ENCODE results near the gene MEX3C.

Gene MEX3C

DNA sequence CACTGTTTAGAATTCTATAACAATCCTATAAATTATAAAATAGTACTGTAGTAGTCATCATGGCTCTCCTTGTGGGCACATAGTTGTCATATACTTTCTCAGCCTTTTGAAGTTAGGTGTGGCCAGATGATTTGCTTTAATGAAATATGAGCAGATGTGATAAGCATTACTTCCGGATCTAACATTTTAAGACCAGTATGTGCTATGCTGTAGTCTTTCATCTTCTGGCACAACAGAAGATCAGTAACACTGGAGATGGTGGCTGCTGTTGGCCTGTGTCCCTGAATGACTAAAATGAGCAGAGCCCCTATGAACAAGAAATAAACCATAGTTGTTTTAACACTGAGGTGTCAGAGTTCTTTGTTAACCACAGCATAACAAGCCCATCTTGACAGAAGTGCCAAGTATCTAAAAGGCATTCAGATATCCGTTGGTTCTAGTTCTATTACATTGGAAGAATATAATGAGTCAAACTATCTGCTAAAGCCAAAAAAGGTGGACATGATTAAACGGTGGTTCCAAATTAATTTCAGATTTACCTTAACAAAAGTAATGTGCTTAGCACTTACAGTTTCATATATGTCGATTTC, 6.3 kb downstream of the MEX3C start:
- peak; percentile 75 for DNase-seq (ENCODE audit: low spot score)

DNA sequence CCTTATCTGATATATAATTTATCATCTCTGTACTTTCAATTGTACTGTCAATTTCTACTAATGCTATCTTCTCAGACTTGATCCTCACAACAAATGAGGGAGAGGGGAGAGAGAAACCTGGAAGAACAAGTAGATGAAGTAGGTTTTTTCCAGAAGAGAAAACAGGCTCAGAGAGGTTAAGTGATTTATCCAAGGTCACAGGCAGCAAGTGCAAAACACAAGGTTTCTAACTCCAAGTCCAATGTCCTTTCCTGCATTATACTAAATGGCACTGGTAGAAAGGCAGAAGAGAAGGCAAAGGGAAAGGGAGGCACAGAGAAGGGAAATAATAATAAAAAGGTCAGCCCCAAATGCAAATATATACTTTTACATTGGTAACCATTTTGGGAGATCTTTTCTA, 7.5 kb downstream of the MEX3C start:
- no peak for DNase-seq (ENCODE audit: low spot score)

DNA sequence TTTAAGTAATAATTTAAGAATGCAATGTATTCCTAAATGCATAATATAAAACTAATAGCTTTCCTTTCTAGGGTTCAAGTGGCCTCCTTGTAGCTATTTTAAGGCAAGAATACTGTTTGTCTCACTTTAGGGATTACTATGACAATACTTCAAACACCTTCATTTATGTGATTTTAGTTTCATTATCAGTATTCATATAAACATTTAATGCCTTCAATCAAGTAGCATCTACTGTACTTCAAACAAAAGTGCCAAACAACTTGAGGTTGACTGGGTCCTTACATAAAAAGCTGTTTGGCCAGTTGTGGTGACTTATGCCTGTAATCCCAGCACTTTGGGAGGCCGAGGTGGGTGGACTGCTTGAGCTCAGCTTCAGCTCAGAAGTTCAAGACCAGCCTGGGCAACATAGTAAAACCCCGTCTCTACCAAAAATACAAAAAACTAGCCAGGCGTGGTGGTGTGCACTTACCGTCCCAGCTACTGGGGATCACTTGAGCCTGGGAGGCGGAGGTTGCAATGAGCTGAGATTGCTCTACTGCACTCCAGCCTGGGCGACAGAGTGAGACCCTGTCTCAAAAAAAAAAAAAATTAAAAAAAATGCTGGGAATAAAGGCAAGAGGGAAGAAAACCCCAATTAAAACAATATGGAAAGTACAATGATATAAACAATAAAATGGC, 9.3 kb downstream of the MEX3C start:
- DNase-seq (ENCODE audit: low spot score), result no peak

DNA sequence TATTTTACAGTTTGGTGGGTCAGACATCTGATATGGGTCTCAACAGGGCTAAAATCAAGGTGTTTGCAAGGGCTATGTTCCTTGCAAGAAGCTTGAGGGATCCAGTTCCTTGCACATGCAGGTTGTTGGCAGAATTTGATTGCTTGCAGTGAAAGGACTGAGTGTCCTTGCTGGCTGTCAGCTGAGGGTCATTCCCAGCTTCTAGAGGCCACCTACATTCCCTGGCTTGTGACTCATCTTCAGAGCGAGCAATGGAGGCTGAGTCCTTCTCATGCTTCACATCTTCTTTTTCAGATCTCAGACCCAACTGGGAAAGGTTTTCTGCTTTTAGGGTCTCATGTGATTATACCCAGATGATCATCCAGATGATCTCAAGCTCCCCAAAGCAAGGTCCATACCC, 12.4 kb downstream of the MEX3C start:
- DNase-seq (ENCODE audit: low spot score), result no peak

DNA sequence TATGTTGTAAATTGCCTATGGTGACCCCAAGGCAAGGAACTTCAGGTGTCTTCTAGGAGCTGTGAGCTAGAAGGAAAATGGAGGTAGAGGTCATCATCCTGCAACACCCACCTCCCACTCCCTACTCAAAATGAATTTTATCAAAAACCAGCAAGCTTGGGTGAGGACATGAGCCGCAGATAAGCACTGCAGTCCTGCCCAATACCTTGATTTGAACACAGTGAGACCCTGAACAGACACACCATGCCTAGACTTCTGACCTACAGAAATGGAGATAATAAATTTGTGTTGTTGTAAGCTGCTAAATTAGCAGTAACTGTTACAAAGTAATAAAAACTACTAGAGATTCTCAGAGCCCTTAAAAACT, 13.4 kb downstream of the MEX3C start:
- DNase-seq (ENCODE audit: low spot score), result no peak

DNA sequence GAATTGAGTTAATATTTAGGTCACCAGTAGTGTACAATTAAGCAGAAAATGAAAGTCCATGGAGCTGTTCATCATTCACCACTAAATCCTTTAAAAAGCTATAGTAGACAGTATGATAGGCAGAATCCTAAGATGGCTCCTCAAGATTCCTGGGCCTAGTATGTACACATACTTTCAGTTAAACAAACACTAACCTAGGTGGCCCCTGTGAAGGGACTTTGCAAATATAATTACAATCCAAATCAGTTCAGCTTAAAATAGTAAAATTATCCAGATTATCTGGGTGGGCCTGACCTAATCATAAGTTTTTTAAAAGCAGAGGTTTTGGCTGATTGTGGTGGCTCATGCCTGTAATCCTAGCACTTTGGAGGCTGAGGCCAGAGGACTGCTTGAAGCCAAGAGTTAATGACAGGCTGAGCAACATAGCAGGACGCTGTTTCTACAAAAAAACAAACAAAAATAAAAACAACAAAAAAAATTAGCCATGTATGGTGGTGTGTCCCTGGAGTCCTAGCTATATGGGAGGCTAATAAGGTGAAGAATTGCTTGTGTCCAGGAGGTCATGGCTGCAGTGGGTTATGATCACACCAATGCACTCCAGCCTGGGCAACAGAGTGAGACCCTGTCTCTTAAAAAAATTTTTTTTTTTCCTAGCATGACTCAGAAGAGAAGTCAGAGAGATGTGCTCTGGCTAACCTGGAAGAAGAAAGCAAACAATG, 13.9 kb downstream of the MEX3C start:
- no peak for DNase-seq (ENCODE audit: low spot score)

DNA sequence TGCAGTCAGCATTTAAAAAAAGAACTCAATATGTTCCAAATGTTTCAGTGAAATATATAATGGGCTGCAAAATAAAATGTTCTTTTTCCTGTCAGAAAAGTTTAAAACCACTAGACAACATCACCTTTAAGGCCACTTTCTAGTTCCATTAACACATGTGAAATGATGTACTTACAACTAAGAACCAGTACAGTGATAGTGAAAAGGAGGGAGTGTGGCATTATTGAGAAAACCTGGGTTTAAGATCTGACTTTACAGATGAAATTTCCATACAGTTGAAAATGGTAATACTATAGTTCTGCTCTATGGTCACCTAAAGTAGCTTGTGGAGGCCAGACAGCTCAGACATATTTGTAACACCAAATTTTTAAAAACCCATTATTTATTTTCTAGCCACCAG, 14.7 kb downstream of the MEX3C start:
- DNase-seq (ENCODE audit: low spot score), result no peak

DNA sequence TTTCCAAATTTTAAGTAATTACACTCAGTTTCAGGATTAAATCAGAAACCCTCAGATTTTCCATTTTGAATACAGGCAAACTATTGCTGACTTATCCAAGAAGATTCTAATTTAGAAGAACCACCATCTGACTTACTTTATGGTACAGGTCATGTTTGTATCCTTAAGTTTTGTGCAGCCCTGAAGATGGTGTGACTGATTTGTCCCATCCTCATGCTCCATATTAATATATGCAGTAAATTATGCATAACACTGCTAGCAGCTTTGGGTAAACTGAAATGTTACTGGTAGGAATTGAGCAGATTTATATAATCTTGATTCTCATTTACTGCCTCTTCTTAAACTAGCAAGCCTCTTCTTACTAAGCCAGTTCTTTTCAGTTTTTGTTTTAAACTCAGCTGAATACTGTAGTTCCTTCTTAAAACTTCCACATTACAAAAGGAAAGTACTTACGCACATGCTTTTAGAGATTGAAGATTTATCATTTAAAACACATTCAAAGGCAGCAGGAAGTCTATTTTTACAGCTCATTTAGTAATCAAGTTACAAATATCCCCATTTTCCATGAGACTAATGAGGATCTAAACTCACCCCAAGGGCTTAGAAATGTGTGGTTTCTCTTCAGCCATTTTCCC, 25.7 kb downstream of the MEX3C start:
- no peak for DNase-seq (ENCODE audit: low spot score)

DNA sequence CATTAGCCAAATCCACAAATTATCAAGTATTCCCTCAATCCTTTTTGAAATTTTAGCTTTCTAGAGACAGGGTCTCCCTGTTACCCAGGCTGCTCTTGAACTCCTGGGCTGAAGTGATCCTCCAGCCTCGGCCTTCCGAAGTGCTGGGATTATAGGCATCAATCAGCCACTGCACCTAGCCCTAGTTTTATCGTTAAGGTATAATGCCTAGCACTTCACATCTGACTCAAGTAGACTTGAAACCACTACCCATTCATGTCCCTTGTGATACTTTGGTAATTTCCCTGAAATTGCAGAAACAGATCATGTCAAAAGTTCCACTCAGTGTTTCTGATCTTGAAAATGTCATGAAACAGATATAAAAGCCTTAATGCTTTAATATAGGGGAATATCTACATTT, 26.3 kb downstream of the MEX3C start:
- DNase-seq (ENCODE audit: low spot score), result no peak

DNA sequence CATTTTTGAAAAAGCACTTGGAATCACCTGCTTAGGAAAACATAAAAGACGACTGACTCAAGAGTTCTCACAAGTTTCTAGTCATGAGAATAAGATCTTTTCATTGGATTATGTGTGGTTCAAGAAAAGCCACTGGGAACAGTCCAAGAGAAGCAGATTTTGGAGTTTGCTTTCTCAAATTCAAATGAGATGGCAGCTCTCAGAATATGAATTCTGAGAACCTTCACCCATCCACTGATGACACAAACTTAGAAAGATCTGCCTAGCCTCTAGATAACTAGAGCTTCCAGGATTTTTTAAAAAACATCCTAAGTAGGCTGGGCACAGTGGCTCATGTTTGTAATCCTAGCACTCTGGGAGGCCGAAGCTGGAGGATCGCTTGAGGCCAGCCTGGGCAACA, 26.8 kb downstream of the MEX3C start:
- DNase-seq (ENCODE audit: low spot score), result no peak

DNA sequence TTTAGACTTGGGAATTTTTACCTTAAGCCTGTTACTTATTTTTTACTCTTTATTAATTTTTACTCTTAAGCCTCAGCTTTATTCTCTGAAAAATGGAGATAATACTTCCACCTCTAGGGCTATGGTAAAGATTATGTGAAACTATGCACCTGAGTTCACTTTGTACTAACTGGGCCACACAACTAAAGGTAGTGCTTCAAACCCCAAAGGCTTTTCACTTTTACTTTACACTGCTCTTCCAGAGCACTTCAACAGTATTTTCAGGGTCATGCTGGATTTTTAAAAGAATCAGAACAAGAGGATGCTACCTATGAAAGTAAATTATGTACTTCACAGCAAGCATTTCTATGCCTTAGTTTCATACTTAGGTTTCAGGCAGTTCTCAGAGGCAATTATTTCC, 27.8 kb downstream of the MEX3C start:
- DNase-seq (ENCODE audit: low spot score), result no peak

DNA sequence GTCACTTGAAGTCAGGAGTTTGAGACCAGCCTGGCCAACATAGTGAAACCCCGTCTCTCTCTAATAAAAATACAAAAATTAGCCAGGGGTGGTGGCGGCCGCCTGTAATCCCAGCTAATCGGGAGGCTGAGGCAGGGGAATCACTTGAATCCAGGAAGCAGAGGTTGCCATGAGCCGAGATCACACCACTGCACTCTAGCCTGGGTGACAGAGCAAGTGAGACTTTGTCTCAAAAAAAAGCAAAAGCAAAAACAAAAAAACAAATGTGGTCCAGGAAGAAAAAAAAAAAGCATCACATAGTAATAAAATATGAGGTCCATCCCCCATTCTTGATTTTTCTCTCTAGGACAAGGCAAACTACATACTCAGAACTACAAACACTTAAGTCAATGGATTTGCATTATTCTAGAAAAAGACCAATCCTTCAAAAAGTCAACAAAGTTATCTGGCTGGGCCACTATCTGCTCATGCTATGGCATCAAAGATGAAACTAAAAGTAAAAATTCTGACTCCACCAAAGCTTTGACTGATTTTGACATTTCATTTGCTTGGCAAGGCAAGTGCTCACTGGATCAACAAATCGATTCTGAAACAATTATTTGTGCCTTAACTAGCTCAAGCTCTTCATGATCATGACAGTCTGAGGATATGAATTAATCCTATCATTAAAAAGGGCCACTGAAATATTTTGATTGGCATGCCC, 28.4 kb downstream of the MEX3C start:
- DNase-seq (ENCODE audit: low spot score), result no peak

DNA sequence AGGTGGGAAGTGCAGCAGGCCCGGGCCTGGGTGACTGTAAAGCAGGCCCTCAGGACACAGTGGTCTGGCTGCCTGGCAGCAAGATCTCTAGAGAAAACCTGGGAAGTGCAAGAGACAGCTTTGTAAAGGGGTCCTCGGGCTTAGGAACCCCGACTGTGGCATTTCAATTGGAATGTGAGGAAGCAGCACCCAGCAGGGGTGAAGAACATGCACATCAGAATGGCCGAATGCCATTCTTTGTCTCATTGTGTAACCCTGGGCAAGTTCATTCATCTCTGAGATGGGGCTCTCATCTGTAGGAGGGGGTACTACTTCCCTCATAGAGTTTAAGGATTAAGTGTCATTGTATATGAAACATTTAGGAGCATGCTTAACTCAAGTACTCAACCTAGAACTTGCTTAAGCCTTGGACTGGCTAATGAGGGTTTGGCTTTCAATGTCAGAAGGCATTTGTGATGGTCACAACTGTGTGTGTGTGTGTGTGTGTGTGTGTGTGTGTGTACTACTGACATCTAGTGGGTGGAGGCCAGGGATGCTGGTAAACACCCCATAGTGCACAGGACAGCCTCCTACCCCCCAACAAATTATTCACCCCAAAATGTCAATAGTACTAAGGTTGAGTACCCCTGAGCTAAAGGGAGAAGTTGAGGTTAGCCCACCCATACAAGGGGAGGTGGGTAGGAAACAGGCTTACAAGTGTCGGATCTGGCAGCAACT, 29.3 kb downstream of the MEX3C start:
- DNase-seq (ENCODE audit: low spot score), result no peak

DNA sequence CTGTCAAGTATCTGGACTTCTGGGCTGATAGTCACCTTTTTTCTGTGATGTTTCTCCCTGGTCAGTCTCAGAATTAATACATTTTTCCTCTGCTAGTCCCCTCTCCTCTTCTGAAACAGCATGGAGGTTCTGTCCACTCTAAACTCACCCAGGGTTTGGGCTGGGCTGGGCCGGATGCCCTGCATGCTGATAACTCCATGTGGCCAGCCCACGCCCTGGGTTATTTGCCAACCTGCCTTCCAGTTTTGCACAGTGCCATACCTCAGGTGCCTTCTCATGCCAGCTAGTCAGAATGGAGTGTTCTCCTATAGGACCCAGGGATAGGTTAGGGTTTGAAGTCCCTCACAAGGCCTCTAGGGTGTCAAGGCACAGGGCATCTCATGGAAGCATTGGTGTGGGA, 32.2 kb downstream of the MEX3C start:
- DNase-seq (ENCODE audit: low spot score), result no peak

DNA sequence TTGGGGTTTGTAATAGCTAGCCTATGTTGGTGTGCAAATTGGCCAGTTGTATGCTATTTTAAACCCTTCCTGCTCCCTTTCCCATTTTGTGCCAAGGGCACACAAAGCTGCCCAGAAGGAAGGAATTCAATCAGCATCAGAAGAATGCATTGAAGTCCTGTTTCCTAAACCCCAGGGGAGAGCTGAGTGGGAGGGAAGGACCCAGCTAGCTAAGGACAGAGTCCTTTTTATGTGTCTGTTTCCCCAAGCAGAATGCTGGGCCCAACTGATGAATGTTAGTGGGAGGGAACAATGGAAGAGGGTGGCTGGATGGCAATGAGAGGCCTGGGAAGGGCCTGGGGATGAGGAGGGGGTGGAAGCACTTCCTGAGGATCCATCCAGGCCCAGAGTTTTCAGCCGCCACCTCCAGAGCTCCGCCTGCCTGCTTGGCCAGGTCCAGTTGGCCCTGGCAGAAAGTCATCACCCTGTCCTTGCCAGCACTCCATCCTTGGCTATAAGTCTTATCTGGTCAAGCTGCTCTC, 32.7 kb downstream of the MEX3C start:
- no peak for DNase-seq (ENCODE audit: low spot score)

DNA sequence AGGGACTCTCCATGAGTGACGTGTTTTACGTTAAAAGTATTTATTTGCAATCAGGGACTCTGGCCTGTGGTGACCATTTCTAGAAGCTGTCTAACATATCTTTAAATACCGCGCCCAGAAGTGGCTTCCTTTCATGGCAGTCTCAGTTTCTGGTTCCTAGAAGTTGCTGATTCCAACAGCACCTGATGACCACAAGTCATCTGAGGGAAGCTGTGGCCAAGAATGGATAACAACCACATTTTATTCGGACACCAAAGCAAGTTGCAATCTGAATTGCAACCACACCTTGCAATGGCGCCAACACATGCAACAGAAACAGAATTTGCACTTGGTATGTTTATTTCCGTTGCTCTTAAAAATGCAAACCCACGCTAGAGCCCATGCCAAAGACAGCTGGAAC, 33.1 kb downstream of the MEX3C start:
- no peak for DNase-seq (ENCODE audit: low spot score)

DNA sequence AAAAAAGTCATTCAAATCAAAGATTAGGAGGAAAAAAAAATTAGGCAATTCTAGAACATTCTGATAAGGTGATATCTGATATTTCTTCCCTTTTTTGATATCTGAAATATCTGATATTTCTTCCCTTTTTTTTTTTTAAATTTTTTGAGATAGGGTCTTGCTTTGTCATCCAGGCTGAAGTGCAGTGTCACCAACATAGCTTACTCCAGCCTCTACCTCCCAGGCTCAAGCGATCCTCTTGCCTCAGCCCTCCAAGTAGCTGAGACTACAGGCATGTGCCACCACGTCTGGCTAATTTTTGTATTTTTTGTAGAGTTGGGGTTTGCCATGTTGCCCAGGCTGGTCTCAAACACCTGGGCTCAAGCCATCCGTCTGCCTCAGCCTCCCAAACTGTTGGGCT, 33.9 kb downstream of the MEX3C start:
- DNase-seq (ENCODE audit: low spot score), result no peak

DNA sequence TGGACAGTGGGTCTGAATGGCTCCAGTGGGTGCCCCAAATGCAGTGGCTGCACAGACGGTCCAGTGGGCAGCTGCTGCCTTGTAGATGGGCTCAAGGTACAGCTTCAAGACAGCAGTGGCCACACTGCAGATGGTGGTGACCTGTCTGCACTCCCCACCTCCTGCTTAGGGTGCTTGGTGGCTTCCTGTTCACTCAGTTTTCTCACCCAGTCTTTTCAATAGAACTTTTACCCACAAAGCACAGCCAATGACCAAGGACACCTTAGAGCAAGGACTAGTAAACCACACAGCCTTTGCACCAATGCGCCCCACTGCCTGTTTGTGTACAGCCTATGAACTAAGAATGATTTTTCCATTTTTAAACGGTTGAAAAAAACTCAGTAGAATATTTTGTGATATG, 34.9 kb downstream of the MEX3C start:
- DNase-seq (ENCODE audit: low spot score), result no peak

DNA sequence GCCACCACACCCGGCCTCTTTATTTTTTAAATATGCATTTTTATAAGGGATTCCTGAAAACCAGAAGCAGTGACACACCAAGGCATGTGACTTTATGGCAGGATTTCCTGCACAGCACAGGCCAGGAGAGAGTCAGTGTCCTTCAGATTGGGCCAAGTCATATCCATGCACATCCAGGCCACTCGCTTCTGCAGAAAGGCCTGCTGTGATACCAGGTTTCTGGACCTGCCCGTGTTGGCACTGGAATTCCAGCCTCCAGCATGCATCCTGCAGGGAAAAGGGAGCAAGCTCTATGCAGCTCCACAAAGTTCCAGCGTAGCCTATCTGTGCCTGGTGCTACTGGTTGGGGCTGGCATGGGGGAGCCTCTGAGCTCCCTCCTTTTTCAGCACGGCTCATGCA, 36.8 kb downstream of the MEX3C start:
- DNase-seq (ENCODE audit: low spot score), result no peak

DNA sequence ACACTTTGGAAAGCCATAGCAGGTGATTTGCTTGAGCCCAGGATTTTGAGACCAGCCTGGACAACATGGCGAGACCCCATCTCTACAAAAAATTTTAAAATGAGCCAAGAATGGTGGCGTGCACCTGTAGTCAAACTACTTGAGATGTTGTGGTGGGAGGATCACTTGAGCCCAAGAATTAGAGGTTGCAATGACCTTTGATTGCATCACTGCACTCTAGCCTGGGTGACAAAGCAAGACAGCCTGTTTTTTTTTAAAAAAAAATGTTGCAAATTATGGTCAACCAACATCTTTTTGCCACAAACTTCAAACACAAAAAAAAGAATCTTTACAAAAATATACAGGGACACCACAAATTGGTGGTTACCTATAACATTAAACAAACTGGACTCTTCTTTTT, 40.3 kb downstream of the MEX3C start:
- DNase-seq (ENCODE audit: low spot score), result no peak

DNA sequence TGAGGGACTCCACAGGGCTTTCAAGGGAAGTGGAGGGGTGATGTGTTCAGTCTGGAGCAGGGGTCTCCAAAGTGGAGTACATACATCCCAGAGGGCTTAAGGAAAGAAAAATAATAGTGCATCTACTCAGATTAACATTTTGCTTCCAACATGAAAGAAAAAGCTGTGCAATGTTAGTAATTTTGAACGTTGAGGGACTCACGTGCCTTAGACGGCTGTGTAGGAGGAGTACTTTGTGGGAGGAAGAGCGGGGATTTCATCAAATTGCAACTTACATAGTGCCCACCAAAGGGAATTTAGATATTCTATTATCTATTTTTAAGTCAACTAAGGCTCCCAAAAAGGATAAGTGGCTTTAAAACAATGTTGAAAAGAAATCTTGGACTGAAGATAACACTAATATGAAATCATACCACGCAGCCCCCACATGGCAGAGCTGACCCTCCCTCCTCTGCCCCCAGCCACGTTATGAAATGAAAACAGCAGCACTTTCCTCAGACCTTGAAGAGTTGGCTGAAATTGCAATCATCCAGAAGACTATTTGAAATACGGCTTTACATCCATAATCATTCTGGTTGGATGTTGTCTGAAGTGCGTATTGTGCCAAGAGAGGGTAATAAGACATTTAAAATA, 42.9 kb downstream of the MEX3C start:
- DNase-seq (ENCODE audit: low spot score), result no peak
